ENCODE measurements around the gene CERS6.

Gene CERS6

DNA sequence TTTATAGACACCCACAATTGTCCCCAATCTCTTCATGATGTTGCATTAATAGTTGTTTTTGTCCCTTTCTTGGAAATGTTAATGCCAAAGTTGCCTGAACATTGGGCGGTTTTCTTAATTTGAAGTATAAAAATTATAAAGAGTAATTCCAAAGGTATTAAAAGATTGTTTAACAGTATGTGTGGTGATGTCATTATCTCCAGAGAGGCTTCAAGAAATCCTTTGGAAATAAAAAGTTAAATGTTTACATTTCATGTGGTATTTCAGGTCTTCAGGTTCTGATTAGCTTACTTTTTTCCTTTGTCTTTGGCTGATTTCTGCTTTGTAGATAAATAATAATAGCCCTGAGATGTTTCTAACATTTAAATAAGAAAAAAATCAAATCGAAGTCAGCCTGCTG, 317.1 kb downstream of the CERS6 start:
- no peak for DNase-seq (ENCODE audit: low read depth in 2 of 2)
- no peak overlapping the region for H3K4me3 ChIP-seq (replicated peaks in 1 of 2; ENCODE audit: low read depth in 2 of 2, low read length in 2 of 2)
- TF ChIP-seq, protein P1, sequence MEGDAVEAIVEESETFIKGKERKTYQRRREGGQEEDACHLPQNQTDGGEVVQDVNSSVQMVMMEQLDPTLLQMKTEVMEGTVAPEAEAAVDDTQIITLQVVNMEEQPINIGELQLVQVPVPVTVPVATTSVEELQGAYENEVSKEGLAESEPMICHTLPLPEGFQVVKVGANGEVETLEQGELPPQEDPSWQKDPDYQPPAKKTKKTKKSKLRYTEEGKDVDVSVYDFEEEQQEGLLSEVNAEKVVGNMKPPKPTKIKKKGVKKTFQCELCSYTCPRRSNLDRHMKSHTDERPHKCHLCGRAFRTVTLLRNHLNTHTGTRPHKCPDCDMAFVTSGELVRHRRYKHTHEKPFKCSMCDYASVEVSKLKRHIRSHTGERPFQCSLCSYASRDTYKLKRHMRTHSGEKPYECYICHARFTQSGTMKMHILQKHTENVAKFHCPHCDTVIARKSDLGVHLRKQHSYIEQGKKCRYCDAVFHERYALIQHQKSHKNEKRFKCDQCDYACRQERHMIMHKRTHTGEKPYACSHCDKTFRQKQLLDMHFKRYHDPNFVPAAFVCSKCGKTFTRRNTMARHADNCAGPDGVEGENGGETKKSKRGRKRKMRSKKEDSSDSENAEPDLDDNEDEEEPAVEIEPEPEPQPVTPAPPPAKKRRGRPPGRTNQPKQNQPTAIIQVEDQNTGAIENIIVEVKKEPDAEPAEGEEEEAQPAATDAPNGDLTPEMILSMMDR (IDR thresholded peaks at IDR 0.05; ENCODE audit: low read depth, low read length), result no peak

DNA sequence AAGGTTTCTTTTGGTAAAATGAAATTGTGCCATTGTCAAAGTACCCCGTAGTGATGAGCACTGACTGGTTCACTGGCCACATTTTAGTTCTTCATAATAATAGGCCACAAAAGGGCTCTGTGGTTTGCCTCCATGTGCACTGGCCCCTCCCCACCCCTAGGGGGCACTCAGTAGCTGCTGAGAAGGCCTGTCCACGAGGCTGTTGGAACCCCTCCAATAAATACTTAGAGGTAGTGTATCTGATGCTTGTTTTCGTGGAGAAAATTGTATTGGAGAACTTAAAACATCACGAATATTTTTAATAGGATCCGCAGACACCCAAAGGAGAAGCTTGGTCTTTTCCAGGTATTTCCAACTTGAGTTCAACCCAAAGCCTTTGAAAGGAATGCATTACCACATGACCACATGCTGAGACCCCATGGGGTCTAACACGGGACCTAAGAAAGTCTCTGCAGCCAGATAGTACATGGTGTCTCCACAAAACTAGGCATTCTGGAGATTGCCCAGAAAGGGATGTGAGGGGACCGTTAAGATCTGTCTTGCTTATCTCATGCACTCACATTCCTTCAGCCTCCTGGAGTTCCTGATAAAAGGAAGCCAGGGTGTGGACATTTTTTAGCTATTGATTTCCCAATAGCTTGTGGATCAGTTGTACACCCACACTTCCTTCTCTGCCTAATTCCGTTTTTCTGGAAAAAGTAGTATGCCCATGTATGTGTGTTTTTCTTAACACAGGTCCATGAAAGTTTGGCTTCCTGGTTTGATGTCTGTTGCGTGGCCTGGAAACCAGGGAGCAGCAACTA, 317.8 kb downstream of the CERS6 start:
- peak; percentile 81 to 88 for DNase-seq (ENCODE audit: low read depth in 2 of 2)
- TF ChIP-seq, protein P1 (IDR thresholded peaks at IDR 0.05; ENCODE audit: low read depth, low read length), result peak; percentile 95
- no peak overlapping the region for H3K4me3 ChIP-seq (replicated peaks in 1 of 2; ENCODE audit: low read depth in 2 of 2, low read length in 2 of 2)

DNA sequence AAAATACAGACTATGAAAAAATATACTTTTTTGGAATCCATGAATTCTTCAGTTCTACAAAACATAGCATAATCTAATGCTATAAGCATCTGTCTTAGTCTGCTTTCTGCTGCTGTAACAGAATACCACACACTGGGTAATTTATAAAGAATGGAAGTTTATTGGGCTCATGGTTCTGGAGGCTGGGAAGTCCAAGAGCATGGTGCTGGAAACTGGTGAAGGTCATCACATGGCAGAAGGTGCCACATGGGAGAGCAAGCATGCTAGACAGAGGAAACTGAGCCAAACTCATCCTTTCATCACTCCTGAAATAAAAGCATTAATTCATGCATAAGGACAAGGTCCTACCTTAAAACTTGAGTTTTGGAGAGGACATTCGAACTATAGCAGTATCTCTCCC, 319.8 kb downstream of the CERS6 start:
- no peak for DNase-seq (ENCODE audit: low read depth in 2 of 2)
- TF ChIP-seq, protein P1 (IDR thresholded peaks at IDR 0.05; ENCODE audit: low read depth, low read length), result no peak
- no peak overlapping the region for H3K4me3 ChIP-seq (replicated peaks in 1 of 2; ENCODE audit: low read depth in 2 of 2, low read length in 2 of 2)

DNA sequence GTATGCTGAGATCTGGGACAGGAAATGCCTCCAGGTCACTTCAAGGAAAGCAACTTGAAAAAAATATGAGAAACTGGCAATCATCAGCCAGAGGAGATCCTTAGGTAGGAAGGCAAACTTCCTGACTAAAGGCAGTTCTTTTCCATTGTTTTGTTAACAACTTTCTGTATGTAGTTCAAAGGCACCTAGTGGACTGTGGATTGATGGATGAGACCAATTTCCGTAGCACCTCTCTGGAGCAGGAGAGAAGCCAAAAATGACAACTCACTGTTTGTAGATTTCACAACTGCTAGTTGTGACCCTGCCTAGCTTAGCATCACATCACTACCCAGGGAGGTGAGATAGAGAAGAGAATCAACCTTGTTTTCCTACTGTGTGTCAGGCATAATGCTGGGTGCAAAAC, 324.6 kb downstream of the CERS6 start:
- TF ChIP-seq, protein P1 (IDR thresholded peaks at IDR 0.05; ENCODE audit: low read depth, low read length), result no peak
- DNase-seq (ENCODE audit: low read depth in 2 of 2), result peak in 1 of 2 donors; percentile 27
- H3K4me3 ChIP-seq (replicated peaks in 1 of 2; ENCODE audit: low read depth in 2 of 2, low read length in 2 of 2), result no peak overlapping the region

DNA sequence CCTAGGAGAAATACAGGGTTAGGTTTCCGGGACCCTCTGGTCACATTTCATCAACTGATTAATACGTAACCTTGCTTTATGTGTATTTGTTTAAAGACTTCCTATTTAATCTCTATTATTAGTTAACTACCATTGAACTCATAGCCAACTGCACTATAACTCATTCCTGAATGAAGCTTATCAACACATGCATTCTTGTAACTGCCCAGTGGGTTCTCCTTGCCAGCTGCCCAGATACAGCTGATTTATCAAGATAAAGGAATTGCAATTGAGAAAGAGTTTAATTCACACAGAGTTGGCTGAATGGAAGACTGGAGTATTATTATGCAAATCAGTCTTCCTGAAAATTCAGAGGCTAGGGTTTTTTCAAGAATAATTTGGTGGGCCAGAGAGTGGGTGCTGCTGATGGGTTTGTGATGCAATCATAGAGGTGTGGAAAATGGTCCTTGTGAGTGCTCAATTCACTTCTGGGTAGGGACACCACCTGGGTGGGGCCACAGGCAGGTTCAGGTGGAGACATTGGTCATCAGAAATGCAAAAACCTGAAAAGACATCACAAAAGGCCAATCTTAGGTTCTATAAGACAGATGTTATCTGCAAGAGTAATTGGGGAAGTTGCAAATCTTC, 325.2 kb downstream of the CERS6 start:
- TF ChIP-seq, protein P1 (IDR thresholded peaks at IDR 0.05; ENCODE audit: low read depth, low read length), result no peak
- no peak for DNase-seq (ENCODE audit: low read depth in 2 of 2)
- no peak overlapping the region for H3K4me3 ChIP-seq (replicated peaks in 1 of 2; ENCODE audit: low read depth in 2 of 2, low read length in 2 of 2)

DNA sequence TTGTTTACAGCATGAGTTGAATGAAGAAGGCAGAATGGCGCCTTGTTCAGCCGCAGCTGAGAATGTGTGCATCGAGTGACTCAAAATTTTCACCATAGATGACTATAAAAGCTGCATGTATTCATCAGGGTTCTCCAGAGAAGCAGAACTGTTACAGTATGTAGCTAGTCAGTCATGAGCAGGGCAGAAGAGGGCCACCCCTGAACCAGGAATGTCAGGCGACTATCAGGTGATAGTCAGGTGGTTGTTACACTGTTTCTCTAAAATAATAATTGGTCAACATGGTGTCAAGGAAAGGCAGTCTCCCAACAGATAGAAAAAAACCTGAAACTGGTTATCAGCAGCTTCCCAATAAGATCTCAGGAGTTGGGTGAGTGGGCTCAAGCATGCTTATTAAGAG, 326.2 kb downstream of the CERS6 start:
- no peak for DNase-seq (ENCODE audit: low read depth in 2 of 2)

More for the DNA sequence above, 326.2 kb downstream of the CERS6 start:
- H3K4me3 ChIP-seq (replicated peaks in 1 of 2; ENCODE audit: low read depth in 2 of 2, low read length in 2 of 2), result no peak overlapping the region
- TF ChIP-seq, protein P1 (IDR thresholded peaks at IDR 0.05; ENCODE audit: low read depth, low read length), result no peak

Measured in cardiac fibroblast (primary cell).